IMR-90 (cell line): Measurements from ENCODE around the gene SLC38A3. TPM values are rescaled to one million over a fixed set of nuclear protein-coding genes. Genes with fewer than 3 reads are reported as not detected.

Experiments used
- ATAC-seq: fragments of 200-7000 bp; cut with Tn5 transposase; 2 replicates; pipeline ENCODE4 v1.9.1; 2020; ENCODE audit warnings: low read depth, mild to moderate bottlenecking, moderate library complexity
- BruUV-seq: library from RNA; stranded (reverse); fragments of 400-500 nt; replicated peaks from 2 replicates; lab custom pipeline; 2021; lab: Mats Ljungman, UMichigan
- CTCF ChIA-PET: fragments of 300-600 bp; formaldehyde crosslinking; extraction: SDS; loops from one replicate; lab custom pipeline; 2021; ENCODE audit warnings: antibody characterized with exemption; lab: Yijun Ruan, JAX
- POLR2A ChIA-PET: fragments of 300-600 bp; sonication (Branson Sonifier 250); formaldehyde crosslinking; loops from one replicate; lab custom pipeline; 2022; ENCODE audit warnings: antibody characterized with exemption; ENCODE audit not compliant: unreplicated experiment; lab: Charles Lee
- DNase-seq: peaks from one replicate; pipeline ENCODE4 v3.0.0; 2013
- H2AFZ ChIP-seq: replicated peaks from 2 replicates; pipeline ENCODE3; 2013; ENCODE audit warnings: low read length, mild to moderate bottlenecking; ENCODE audit not compliant: poor library complexity
- H2AK5ac ChIP-seq: 2 replicates; pipeline ENCODE4 v1.6.1; 2013; ENCODE audit warnings: low read depth, low read length, inconsistent platforms
- H2AK9ac ChIP-seq: replicated peaks from 2 replicates; pipeline ENCODE3; 2013; ENCODE audit warnings: mild to moderate bottlenecking, low read depth, low read length, moderate library complexity; ENCODE audit not compliant: poor library complexity
- H2BK120ac ChIP-seq: 2 replicates; pipeline ENCODE4 v1.6.1; 2013; ENCODE audit warnings: low read depth, low read length, inconsistent platforms
- H2BK15ac ChIP-seq: 3 replicates; pipeline ENCODE4 v1.6.1; 2013; ENCODE audit warnings: low read depth, low read length, inconsistent platforms
- H2BK20ac ChIP-seq: 2 replicates; pipeline ENCODE4 v1.6.1; 2013; ENCODE audit warnings: low read depth, mild to moderate bottlenecking, inconsistent platforms, low read length, moderate library complexity
- H2BK5ac ChIP-seq: 2 replicates; pipeline ENCODE4 v1.6.1; 2013; ENCODE audit warnings: mild to moderate bottlenecking, low read depth, low read length, inconsistent platforms; ENCODE audit not compliant: poor library complexity, severe bottlenecking
- H3K14ac ChIP-seq: replicated peaks from 2 replicates; pipeline ENCODE4 v1.6.1; 2013; ENCODE audit warnings: low read depth, low read length, inconsistent platforms
- H3K18ac ChIP-seq: 2 replicates; pipeline ENCODE4 v1.6.1; 2013; ENCODE audit warnings: low read depth, low read length, control low read depth
- H3K23ac ChIP-seq: 2 replicates; pipeline ENCODE4 v1.6.1; 2013; ENCODE audit warnings: low read depth, low read length, inconsistent platforms
- H3K27ac ChIP-seq: 2 replicates; pipeline ENCODE4 v1.5.1; 2013; ENCODE audit warnings: mild to moderate bottlenecking, control low read depth, low read length; ENCODE audit not compliant: insufficient read depth
- H3K27me3 ChIP-seq: 2 replicates; pipeline ENCODE4 v1.6.1; 2013; ENCODE audit warnings: low read length; ENCODE audit not compliant: control insufficient read depth, insufficient read depth
- H3K36me3 ChIP-seq: 2 replicates; pipeline ENCODE4 v1.6.1; 2013; ENCODE audit warnings: low read length, mixed read lengths; ENCODE audit not compliant: control insufficient read depth, insufficient read depth
- H3K4ac ChIP-seq: 2 replicates; pipeline ENCODE4 v1.6.1; 2013; ENCODE audit warnings: low read depth, low read length, inconsistent platforms
- H3K4me1 ChIP-seq: 2 replicates; pipeline ENCODE4 v1.6.1; 2013; ENCODE audit warnings: low read length, mixed read lengths; ENCODE audit not compliant: control insufficient read depth, insufficient read depth
- H3K4me2 ChIP-seq: 2 replicates; pipeline ENCODE4 v1.6.1; 2013; ENCODE audit warnings: low read depth, mild to moderate bottlenecking, control low read depth, low read length, moderate library complexity
- H3K4me3 ChIP-seq: 2 replicates; pipeline ENCODE4 v1.5.1; 2013; ENCODE audit warnings: low read depth, mild to moderate bottlenecking, control low read depth, low read length, moderate library complexity; ENCODE audit not compliant: insufficient read depth
- H3K56ac ChIP-seq: 2 replicates; pipeline ENCODE4 v1.6.1; 2013; ENCODE audit warnings: low read length, inconsistent platforms; ENCODE audit not compliant: insufficient read depth; ENCODE audit errors: extremely low read depth
- H3K79me1 ChIP-seq, 2 experiments: 2 replicates each; pipeline ENCODE4 v1.6.1; 2013; ENCODE audit warnings: low read length in 2 of 2, inconsistent platforms in 1 of 2, low read depth in 1 of 2
- H3K9ac ChIP-seq: 2 replicates; pipeline ENCODE4 v1.6.1; 2013; ENCODE audit warnings: low read depth, low read length, control low read depth
- H3K9me1 ChIP-seq: 2 replicates; pipeline ENCODE4 v1.6.1; 2013; ENCODE audit warnings: low read length, inconsistent platforms; ENCODE audit not compliant: insufficient read depth
- H3K9me3 ChIP-seq: 2 replicates; pipeline ENCODE4 v1.6.1; 2013; ENCODE audit warnings: low read length; ENCODE audit not compliant: control insufficient read depth, insufficient read depth
- H4K20me1 ChIP-seq: 2 replicates; pipeline ENCODE4 v1.6.1; 2013; ENCODE audit warnings: low read length, inconsistent platforms; ENCODE audit not compliant: insufficient read depth
- H4K5ac ChIP-seq: 2 replicates; pipeline ENCODE4 v1.6.1; 2013; ENCODE audit warnings: mild to moderate bottlenecking, low read depth, low read length, control low read depth
- H4K8ac ChIP-seq, 2 experiments: 2 replicates each; pipeline ENCODE4 v1.6.1; 2013; ENCODE audit warnings: low read depth in 2 of 2, low read length in 2 of 2, control low read depth in 1 of 2, inconsistent platforms in 1 of 2
- H4K91ac ChIP-seq: 2 replicates; pipeline ENCODE4 v1.6.1; 2013; ENCODE audit warnings: low read depth, low read length, inconsistent platforms; ENCODE audit not compliant: insufficient read depth
- BHLHE40 ChIP-seq: fragments of 150-350 bp; IDR thresholded peaks from 2 replicates; pipeline ENCODE4 v1.6.1; 2016; ENCODE audit warnings: mild to moderate bottlenecking, low read depth, low read length
- CEBPB ChIP-seq: IDR thresholded peaks from 2 replicates; pipeline ENCODE4 v1.6.1; 2012; ENCODE audit warnings: low read depth, low read length, improper control_type of control experiment
- ELK1 ChIP-seq: fragments of 150-350 bp; IDR thresholded peaks from 2 replicates; pipeline ENCODE4 v1.6.1; 2016; ENCODE audit warnings: low read depth, mild to moderate bottlenecking, low read length, moderate library complexity, borderline replicate concordance
- MAZ ChIP-seq: IDR thresholded peaks from 2 replicates; pipeline ENCODE4 v1.6.1; 2012; ENCODE audit warnings: low read depth, mild to moderate bottlenecking, low read length, improper control_type of control experiment, moderate library complexity, borderline replicate concordance
- NFE2L2 ChIP-seq: fragments of 150-350 bp; IDR thresholded peaks from 2 replicates; pipeline ENCODE4 v1.6.1; 2016; ENCODE audit warnings: low read depth, mild to moderate bottlenecking, low read length
- RCOR1 ChIP-seq: IDR thresholded peaks from 2 replicates; pipeline ENCODE4 v1.6.1; 2012; ENCODE audit warnings: mild to moderate bottlenecking, low read length, improper control_type of control experiment; ENCODE audit not compliant: insufficient replicate concordance
- RFX5 ChIP-seq: IDR thresholded peaks from 2 replicates; pipeline ENCODE4 v1.8.0; 2012; ENCODE audit warnings: low read depth, mild to moderate bottlenecking, low read length, moderate library complexity
- USF2 ChIP-seq: fragments of 150-350 bp; IDR thresholded peaks from 2 replicates; pipeline ENCODE4 v1.6.1; 2017; ENCODE audit warnings: mild to moderate bottlenecking, antibody characterized with exemption, low read length, low read depth
- WGBS, 2 experiments: methylation state at CpG; one replicate each; pipeline versions ENCODE4 v1.1.5 to v1.1.7; 2013; ENCODE audit warnings: missing lambda C conversion rate in 2 of 2; ENCODE audit not compliant: insufficient read length in 1 of 2; ENCODE audit errors: extremely low coverage in 2 of 2; 5-methylcytosine and 5-hydroxymethylcytosine counted together
- dilution Hi-C: fragments of 300-500 bp; cut with HindIII; formaldehyde crosslinking; loops from one replicate; pipeline ENCODE4 v1.14.3; 2018; ENCODE audit warnings: low sequenced_read_pairs; ENCODE audit not compliant: unreplicated experiment
- in situ Hi-C: fragments of 300-500 bp; cut with MboI; formaldehyde crosslinking; loops from 3 replicates; pipeline ENCODE4 v1.14.3; 2019; ENCODE audit warnings: low sequenced_read_pairs, inconsistent platforms, mixed read lengths
- intact Hi-C: fragments of 100-400 bp; cut with micrococcal nuclease; formaldehyde crosslinking; loops from 2 replicates; pipeline ENCODE4 v1.10.0; 2022
- polyA plus RNA-seq, 3 experiments: library from polyadenylated mRNA; depleted of rRNA; stranded (reverse); fragments of >200 nt; gene quantifications; 2 replicates each; pipeline ENCODE4 v1.2.3, GENCODE V29; 2012; ENCODE audit warnings: low replicate concordance in 1 of 3
- total RNA-seq: library from RNA; depleted of rRNA; stranded (reverse); fragments of >200 nt; gene quantifications from 2 replicates; pipeline ENCODE4 v1.2.3, GENCODE V29; 2012

Gene SLC38A3
- total and polyA plus RNA-seq, 2 of the 4 experiments (the other 2 are of a cell fraction) = 0.12 to 0.36 TPM

GRCh38 chr3:50205413-50206276 lies 574 bp downstream of the SLC38A3 start (continued):
- TF ChIP-seq CEBPB = no peak

GRCh38 chr3:50207359-50208042 lies 2.4 kb downstream of the SLC38A3 start:
- no peak overlapping the region for H3K9ac ChIP-seq
- no peak overlapping the region for H3K14ac ChIP-seq
- H2BK5ac ChIP-seq = no peak overlapping the region
- no peak overlapping the region for H4K8ac ChIP-seq
- no peak overlapping the region for H2BK120ac ChIP-seq
- H3K9me1 ChIP-seq = no peaks in the 10 kb centered on the region
- no peaks in the 10 kb centered on the region for H3K79me1 ChIP-seq
- no peak overlapping the region for H2AK9ac ChIP-seq
- TF ChIP-seq BHLHE40 (no peak), USF2 (no peak), RFX5 (no peak), RCOR1 (no peak), MAZ (no peak), ELK1 (no peak), NFE2L2 (no peak)
- ATAC-seq = no peak
- H3K18ac ChIP-seq = no peak overlapping the region
- H2BK15ac ChIP-seq = no peak overlapping the region
- H2BK20ac ChIP-seq = no peak overlapping the region
- BruUV-seq = no TSS peak
- H4K5ac ChIP-seq = no peak overlapping the region
- dilution Hi-C loops (no loop called here), in situ Hi-C loops (no loop called here), intact Hi-C loops (no loop called here)
- H3K4ac ChIP-seq = no peak overlapping the region
- no peak overlapping the region for H3K27ac ChIP-seq
- no peak overlapping the region for H3K4me2 ChIP-seq
- 80% methylated on average over 6 of the region's 17 CpGs; no CpG with 5 or more reads in 1 of the 2 experiments for WGBS, 2 experiments
- no peak overlapping the region for H2AK5ac ChIP-seq
- no peak overlapping the region for H4K91ac ChIP-seq
- no peak overlapping the region for H3K4me3 ChIP-seq
- H3K23ac ChIP-seq = no peak overlapping the region
- no peak overlapping the region for H3K56ac ChIP-seq
- peaks cover 55% of the 10 kb centered on the region for H3K27me3 ChIP-seq
- no peaks in the 10 kb centered on the region for H3K36me3 ChIP-seq
- no peaks in the 10 kb centered on the region for H3K9me3 ChIP-seq
- CTCF ChIA-PET = no interaction called here
- peaks cover 4% of the 10 kb centered on the region; the same call in 1 of the 2 replicates for H3K4me1 ChIP-seq
- no peak overlapping the region for H2AFZ ChIP-seq
- no peak for DNase-seq
- POLR2A ChIA-PET = no interaction called here
- no peaks in the 10 kb centered on the region; the same call in 1 of the 2 replicates for H4K20me1 ChIP-seq
